Tibial artery (tissue), 4 donors: ENCODE results near the gene RGR.

Experiments used
- DNase-seq, 2 donors: peaks; one replicate each; pipeline ENCODE4 v3.0.0-alpha.2; 2019
- H3K27ac ChIP-seq, 2 donors: fragments of 200-600 bp; sonication (generic) in 1 of 2; 1 replicate in 1 of 2; 2 replicates in 1 of 2; pipeline ENCODE4 v1.5.1; 2018 to 2019; ENCODE audit warnings: mild to moderate bottlenecking in 1 of 2
- H3K27me3 ChIP-seq, 2 donors: fragments of 200-600 bp; sonication (generic) in 1 of 2; one replicate each; pipeline versions ENCODE4 v1.5.1 to v1.6.0; 2016 to 2019
- H3K36me3 ChIP-seq, 3 donors: fragments of 200-600 bp; sonication (generic) in 2 of 3; one replicate each; pipeline ENCODE4 v1.5.1; 2016 to 2019; ENCODE audit warnings: mild to moderate bottlenecking in 2 of 3
- H3K4me1 ChIP-seq, 4 donors: fragments of 200-600 bp; sonication (generic) in 2 of 4; 1 replicate in 3 of 4; 2 replicates in 1 of 4; pipeline ENCODE4 v1.5.1; 2016 to 2019
- H3K4me3 ChIP-seq, 2 donors: fragments of 200-600 bp; sonication (generic) in 1 of 2; 1 replicate in 1 of 2; 2 replicates in 1 of 2; pipeline ENCODE4 v1.5.1; 2018 to 2019; ENCODE audit warnings: mild to moderate bottlenecking in 2 of 2
- H3K9me3 ChIP-seq, 3 donors: fragments of 200-600 bp; sonication (generic) in 1 of 3; one replicate each; pipeline ENCODE4 v1.5.1; 2016 to 2019
- intact Hi-C: fragments of 100-400 bp; cut with DNase I; formaldehyde crosslinking; loops from one replicate; pipeline ENCODE4 v1.15.0; 2023; ENCODE audit warnings: low total_unique reads
- TF ChIP-seq, protein P1 (sequence below), 2 experiments: fragments of 200-600 bp in 1 of 2; fragments of 450-650 bp in 1 of 2; IDR thresholded peaks; one replicate each; pipeline ENCODE4 v1.5.1; 2017 to 2019; ENCODE audit warnings: antibody characterized with exemption in 2 of 2, mild to moderate bottlenecking in 1 of 2, moderate library complexity in 1 of 2

The RGR gene

GRCh38 chr10:84200537-84201243 lies 44.2 kb upstream of the RGR start:
- no peaks in the 10 kb centered on the region for H3K4me1 ChIP-seq
- intact Hi-C loops, result no loop called here
- H3K9me3 ChIP-seq, result no peaks in the 10 kb centered on the region
- no peak overlapping the region for H3K4me3 ChIP-seq
- TF ChIP-seq, protein P1, sequence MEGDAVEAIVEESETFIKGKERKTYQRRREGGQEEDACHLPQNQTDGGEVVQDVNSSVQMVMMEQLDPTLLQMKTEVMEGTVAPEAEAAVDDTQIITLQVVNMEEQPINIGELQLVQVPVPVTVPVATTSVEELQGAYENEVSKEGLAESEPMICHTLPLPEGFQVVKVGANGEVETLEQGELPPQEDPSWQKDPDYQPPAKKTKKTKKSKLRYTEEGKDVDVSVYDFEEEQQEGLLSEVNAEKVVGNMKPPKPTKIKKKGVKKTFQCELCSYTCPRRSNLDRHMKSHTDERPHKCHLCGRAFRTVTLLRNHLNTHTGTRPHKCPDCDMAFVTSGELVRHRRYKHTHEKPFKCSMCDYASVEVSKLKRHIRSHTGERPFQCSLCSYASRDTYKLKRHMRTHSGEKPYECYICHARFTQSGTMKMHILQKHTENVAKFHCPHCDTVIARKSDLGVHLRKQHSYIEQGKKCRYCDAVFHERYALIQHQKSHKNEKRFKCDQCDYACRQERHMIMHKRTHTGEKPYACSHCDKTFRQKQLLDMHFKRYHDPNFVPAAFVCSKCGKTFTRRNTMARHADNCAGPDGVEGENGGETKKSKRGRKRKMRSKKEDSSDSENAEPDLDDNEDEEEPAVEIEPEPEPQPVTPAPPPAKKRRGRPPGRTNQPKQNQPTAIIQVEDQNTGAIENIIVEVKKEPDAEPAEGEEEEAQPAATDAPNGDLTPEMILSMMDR (IDR thresholded peaks at IDR 0.05), result no peak
- no peaks in the 10 kb centered on the region for H3K36me3 ChIP-seq
- no peak for DNase-seq
- H3K27ac ChIP-seq, result no peak overlapping the region
- peaks cover 0 to 50% of the 10 kb centered on the region in 2 donors for H3K27me3 ChIP-seq

- no peak for DNase-seq
- TF ChIP-seq, protein P1 (IDR thresholded peaks at IDR 0.05), result no peak
- Histone ChIP-seq H3K4me3 (no peak overlapping the region), H3K27me3 (peaks cover 0 to 47% of the 10 kb centered on the region in 2 donors), H3K36me3 (no peaks in the 10 kb centered on the region), H3K4me1 (no peaks in the 10 kb centered on the region), H3K27ac (no peak overlapping the region), H3K9me3 (no peaks in the 10 kb centered on the region)
- intact Hi-C loops, result no loop called here
These were observed 43.6 kb upstream of the RGR start for GRCh38 chr10:84201244-84201606.

- Histone ChIP-seq H3K27me3 (peaks cover 0 to 47% of the 10 kb centered on the region in 2 donors), H3K9me3 (no peaks in the 10 kb centered on the region), H3K4me1 (no peaks in the 10 kb centered on the region), H3K4me3 (no peak overlapping the region), H3K36me3 (no peaks in the 10 kb centered on the region), H3K27ac (no peak overlapping the region)
- intact Hi-C loops, result no loop called here
- TF ChIP-seq, protein P1 (IDR thresholded peaks at IDR 0.05), result no peak
- peak in 1 of 2 donors; percentile 43 for DNase-seq
These were observed 43.2 kb upstream of the RGR start for GRCh38 chr10:84201682-84202081.

GRCh38 chr10:84202349-84202748 lies 42.5 kb upstream of the RGR start:
- TF ChIP-seq, protein P1 (IDR thresholded peaks at IDR 0.05), result no peak
- Histone ChIP-seq H3K4me1 (no peaks in the 10 kb centered on the region), H3K27ac (no peak overlapping the region), H3K36me3 (no peaks in the 10 kb centered on the region), H3K27me3 (peaks cover 0 to 43% of the 10 kb centered on the region in 2 donors), H3K9me3 (no peaks in the 10 kb centered on the region), H3K4me3 (no peak overlapping the region)
- DNase-seq, result peak in 1 of 2 donors; percentile 45
- intact Hi-C loops, result no loop called here

- Histone ChIP-seq H3K4me3 (no peak overlapping the region), H3K27me3 (peaks cover 0 to 34% of the 10 kb centered on the region in 2 donors), H3K9me3 (no peaks in the 10 kb centered on the region), H3K27ac (no peak overlapping the region), H3K4me1 (no peaks in the 10 kb centered on the region), H3K36me3 (no peaks in the 10 kb centered on the region)
- TF ChIP-seq, protein P1 (IDR thresholded peaks at IDR 0.05), result no peak
- DNase-seq, result peak in 1 of 2 donors; percentile 42
- intact Hi-C loops, result no loop called here
These were observed 40.7 kb upstream of the RGR start for GRCh38 chr10:84204122-84204521.
